Keratinocyte (primary cell): ENCODE measurements around the gene PXDN. TPM values are rescaled to one million over a fixed set of nuclear protein-coding genes. Genes with fewer than 3 reads are reported as not detected.
"Not testable (repeated sequence)": the region's sequence is repeated elsewhere in the genome, so short reads cannot be mapped to it uniquely, and the experiment has no call there.

Source experiments
- DNase-seq: peaks from one replicate; pipeline ENCODE4 v3.0.0-alpha.2; 2011; ENCODE audit warnings: low read depth, missing footprints, low spot score
- FAIRE-seq: peaks from 2 replicates; lab custom pipeline; 2011; peaks lifted over from hg19 to GRCh38; lab: Jason Lieb, UNC
- H2AFZ ChIP-seq: 2 replicates; pipeline ENCODE4 v1.6.0; 2012; ENCODE audit warnings: low read length, control low read depth, inconsistent platforms; ENCODE audit not compliant: control insufficient read depth
- H3K27ac ChIP-seq: 2 replicates; pipeline ENCODE4 v1.5.1; 2011; ENCODE audit warnings: low read length; ENCODE audit not compliant: control insufficient read depth, insufficient read depth
- H3K27me3 ChIP-seq: 3 replicates; pipeline ENCODE4 v1.6.0; 2011; ENCODE audit warnings: low read length; ENCODE audit not compliant: control insufficient read depth, insufficient read depth; ENCODE audit errors: extremely low read depth
- H3K36me3 ChIP-seq, 2 experiments: 2 replicates in 1 of 2; 3 replicates in 1 of 2; pipeline ENCODE4 v1.5.1; 2011; ENCODE audit warnings: low read length in 2 of 2, mild to moderate bottlenecking in 1 of 2; ENCODE audit not compliant: control insufficient read depth in 2 of 2, insufficient read depth in 2 of 2; ENCODE audit errors: extremely low read depth in 1 of 2
- H3K4me1 ChIP-seq: 3 replicates; pipeline ENCODE4 v1.5.1; 2011; ENCODE audit warnings: low read length; ENCODE audit not compliant: control insufficient read depth, insufficient read depth; ENCODE audit errors: extremely low read depth
- H3K4me2 ChIP-seq: 3 replicates; pipeline ENCODE4 v1.6.0; 2011; ENCODE audit warnings: low read depth, low read length; ENCODE audit not compliant: control insufficient read depth, insufficient read depth; ENCODE audit errors: extremely low read depth
- H3K4me3 ChIP-seq, 3 experiments: fragments of 200-600 bp in 1 of 3; sonication (generic) in 1 of 3; 2 replicates in 2 of 3; 3 replicates in 1 of 3; pipeline ENCODE4 v1.5.1; 2011 to 2016; ENCODE audit warnings: low read length in 3 of 3, mild to moderate bottlenecking in 3 of 3, control low read depth in 2 of 3, inconsistent platforms in 1 of 3, low read depth in 1 of 3, mixed read lengths in 1 of 3, mixed run types in 1 of 3, moderate library complexity in 1 of 3; ENCODE audit not compliant: control insufficient read depth in 2 of 3, insufficient read depth in 2 of 3; ENCODE audit errors: extremely low read depth in 1 of 3
- H3K79me2 ChIP-seq: 2 replicates; pipeline ENCODE4 v1.6.0; 2012; ENCODE audit warnings: low read length; ENCODE audit not compliant: control insufficient read depth, insufficient read depth
- H3K9ac ChIP-seq: 3 replicates; pipeline ENCODE4 v1.6.0; 2011; ENCODE audit warnings: low read length; ENCODE audit not compliant: control insufficient read depth, insufficient read depth; ENCODE audit errors: extremely low read depth
- H3K9me1 ChIP-seq: 3 replicates; pipeline ENCODE4 v1.6.0; 2011; ENCODE audit warnings: low read length; ENCODE audit not compliant: control insufficient read depth, insufficient read depth; ENCODE audit errors: extremely low read depth
- H3K9me3 ChIP-seq: 2 replicates; pipeline ENCODE4 v1.5.1; 2012; ENCODE audit warnings: low read depth, low read length; ENCODE audit not compliant: control insufficient read depth
- H4K20me1 ChIP-seq: 3 replicates; pipeline ENCODE4 v1.6.0; 2011; ENCODE audit warnings: low read length; ENCODE audit not compliant: control insufficient read depth, insufficient read depth; ENCODE audit errors: extremely low read depth
- EZH2 ChIP-seq: IDR thresholded peaks from one replicate; pipeline ENCODE4 v1.6.1; 2012; ENCODE audit warnings: inconsistent platforms, mild to moderate bottlenecking, low read length, moderate library complexity
- dilution Hi-C: fragments of 300-500 bp; cut with MboI; formaldehyde crosslinking; loops from one replicate; pipeline ENCODE4 v1.7.0; 2020; ENCODE audit warnings: low sequenced_read_pairs; ENCODE audit not compliant: extremely low pct_ligation_motif_present
- polyA plus RNA-seq, 5 experiments: library from polyadenylated mRNA; depleted of rRNA in 3 of 5; stranded (reverse) in 3 of 5; stranded (forward) in 1 of 5; unstranded in 1 of 5; fragments of >200 nt; gene quantifications; 1 replicate in 1 of 5; 2 replicates in 3 of 5; 3 replicates in 1 of 5; pipeline versions ENCODE4 v1.2.1 to v1.2.3, GENCODE V29; 2011 to 2012; ENCODE audit warnings: missing spikeins in 2 of 5, low read depth in 1 of 5, low replicate concordance in 1 of 5
- TF ChIP-seq, protein P1 (sequence below), 3 experiments: IDR thresholded peaks in 1 of 3; conservative IDR thresholded peaks in 1 of 3; optimal IDR thresholded peaks in 1 of 3; 2 replicates in 2 of 3; 3 replicates in 1 of 3; pipeline versions ENCODE3 to v1.5.1; 2011; ENCODE audit warnings: low read length in 3 of 3, mild to moderate bottlenecking in 3 of 3, moderate library complexity in 2 of 3, control low read depth in 1 of 3, inconsistent platforms in 1 of 3; ENCODE audit not compliant: insufficient read depth in 2 of 3; ENCODE audit errors: extremely low read depth in 1 of 3

PXDN gene
- polyA plus RNA-seq, 1 donor (not counting 4 experiments of a cell fraction or from before 2014, with no cell fraction given) = 36.7 TPM

DNA sequence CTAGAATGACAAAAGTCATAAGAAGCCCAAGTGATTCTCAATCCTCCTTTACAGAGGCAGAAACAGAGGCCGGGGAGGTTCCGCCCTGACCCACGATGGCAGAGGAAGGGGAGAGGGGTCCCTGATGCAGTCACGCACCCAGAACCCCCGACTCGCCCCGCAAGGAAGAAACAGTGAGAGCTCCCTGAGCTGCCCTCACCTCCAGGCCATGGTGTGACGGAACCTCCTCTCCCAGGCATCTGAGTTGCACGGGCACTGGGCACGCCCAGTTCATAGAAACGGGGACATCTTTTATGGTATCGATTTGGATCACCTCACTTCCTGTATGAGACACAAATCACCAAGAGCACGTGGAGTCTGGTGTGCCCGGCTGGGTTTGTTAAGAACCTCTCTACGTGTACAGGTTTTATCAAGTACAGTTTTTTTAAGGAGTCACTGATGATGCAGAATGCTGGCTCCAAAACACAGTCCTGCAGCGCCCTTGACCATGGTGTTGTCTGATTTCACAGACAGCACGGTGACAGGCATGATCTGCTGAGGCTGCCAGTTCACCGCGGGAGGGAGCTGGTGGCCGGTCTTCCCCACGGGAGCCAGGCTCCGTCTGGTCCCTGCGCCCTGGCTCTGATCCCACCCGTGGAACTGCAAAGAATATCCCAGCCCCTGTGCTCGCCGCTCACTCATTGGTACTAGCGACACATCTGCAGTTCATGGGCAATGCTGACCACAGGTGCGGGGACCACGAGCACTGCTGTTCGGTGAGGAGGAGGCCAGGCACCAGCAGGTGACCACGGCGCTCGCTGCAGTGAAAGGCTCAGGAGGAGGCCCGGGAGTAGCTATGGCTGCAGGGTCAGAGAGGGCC is 35.6 kb downstream of the PXDN start:
- peak overlapping the region; percentile 26 for H2AFZ ChIP-seq

DNA sequence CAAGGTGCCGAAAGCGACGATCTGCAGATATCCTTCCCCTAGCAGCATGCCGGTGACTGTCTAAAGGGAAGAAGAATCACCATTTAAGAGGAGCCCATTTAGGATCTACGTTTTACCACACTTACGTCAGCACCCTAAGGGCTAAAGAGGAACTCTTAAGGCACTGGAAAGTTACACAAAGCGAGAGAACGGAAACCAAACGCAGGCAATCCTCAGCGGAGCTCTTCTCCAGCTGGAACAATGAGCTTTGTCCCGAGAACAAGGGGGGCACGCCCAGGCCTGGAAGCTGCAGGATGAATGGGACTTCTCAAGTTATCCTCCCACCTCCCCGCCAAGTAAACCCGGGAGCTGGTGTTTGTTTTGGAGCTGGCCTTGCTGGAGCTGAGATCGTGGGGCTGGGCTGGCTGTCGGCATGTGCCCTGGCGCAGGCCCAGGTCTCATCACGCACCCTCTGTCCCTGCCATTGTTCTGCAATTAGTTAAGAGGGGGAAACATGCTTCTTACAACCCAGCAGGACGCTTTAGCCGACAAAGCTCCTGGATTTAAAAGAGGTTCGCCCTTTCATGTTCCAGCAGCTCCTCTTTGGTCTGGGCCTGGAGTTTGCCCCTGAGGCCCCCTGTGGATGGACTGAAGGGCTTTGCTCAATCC is 36.4 kb downstream of the PXDN start:
- Histone ChIP-seq H4K20me1 (no peaks in the 10 kb centered on the region), H3K4me1 (peaks cover 32% of the 10 kb centered on the region), H3K4me2 (peak overlapping the region; percentile 51), H3K36me3 (no peaks in the 10 kb centered on the region), H3K4me3 (peak overlapping the region in 2 of 3 experiments; percentile 0 to 28), H3K9me1 (no peaks in the 10 kb centered on the region), H3K27me3 (no peaks in the 10 kb centered on the region), H2AFZ (no peak overlapping the region), H3K79me2 (peaks cover 33% of the 10 kb centered on the region), H3K9ac (peak overlapping the region; percentile 81), H3K9me3 (no peaks in the 10 kb centered on the region), H3K27ac (peak overlapping the region; percentile 89)
- dilution Hi-C loops = no loop called here
- no peak for TF ChIP-seq EZH2
- TF ChIP-seq, protein P1, sequence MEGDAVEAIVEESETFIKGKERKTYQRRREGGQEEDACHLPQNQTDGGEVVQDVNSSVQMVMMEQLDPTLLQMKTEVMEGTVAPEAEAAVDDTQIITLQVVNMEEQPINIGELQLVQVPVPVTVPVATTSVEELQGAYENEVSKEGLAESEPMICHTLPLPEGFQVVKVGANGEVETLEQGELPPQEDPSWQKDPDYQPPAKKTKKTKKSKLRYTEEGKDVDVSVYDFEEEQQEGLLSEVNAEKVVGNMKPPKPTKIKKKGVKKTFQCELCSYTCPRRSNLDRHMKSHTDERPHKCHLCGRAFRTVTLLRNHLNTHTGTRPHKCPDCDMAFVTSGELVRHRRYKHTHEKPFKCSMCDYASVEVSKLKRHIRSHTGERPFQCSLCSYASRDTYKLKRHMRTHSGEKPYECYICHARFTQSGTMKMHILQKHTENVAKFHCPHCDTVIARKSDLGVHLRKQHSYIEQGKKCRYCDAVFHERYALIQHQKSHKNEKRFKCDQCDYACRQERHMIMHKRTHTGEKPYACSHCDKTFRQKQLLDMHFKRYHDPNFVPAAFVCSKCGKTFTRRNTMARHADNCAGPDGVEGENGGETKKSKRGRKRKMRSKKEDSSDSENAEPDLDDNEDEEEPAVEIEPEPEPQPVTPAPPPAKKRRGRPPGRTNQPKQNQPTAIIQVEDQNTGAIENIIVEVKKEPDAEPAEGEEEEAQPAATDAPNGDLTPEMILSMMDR (optimal IDR thresholded peaks at IDR 0.05 in 1 of 3, IDR thresholded peaks at IDR 0.05 in 1 of 3, conservative IDR thresholded peaks at IDR 0.05 in 1 of 3; ENCODE audit: extremely low read depth in 1 of 3, insufficient read depth in 2 of 3, low read length in 3 of 3) = no peak
- FAIRE-seq (peak; percentile 95), DNase-seq (peak; percentile 61)

More for the DNA sequence above, 35.6 kb downstream of the PXDN start:
- Histone ChIP-seq H3K27ac (peak overlapping the region; percentile 89), H3K4me2 (peak overlapping the region; percentile 51), H3K4me3 (peak overlapping the region in 2 of 3 experiments; percentile 0 to 28), H3K9me1 (no peaks in the 10 kb centered on the region), H3K36me3 (no peaks in the 10 kb centered on the region), H3K9me3 (no peaks in the 10 kb centered on the region), H3K9ac (peak overlapping the region; percentile 81), H4K20me1 (no peaks in the 10 kb centered on the region), H3K27me3 (no peaks in the 10 kb centered on the region), H3K79me2 (peaks cover 36% of the 10 kb centered on the region), H3K4me1 (peaks cover 32% of the 10 kb centered on the region)
- dilution Hi-C loops = no loop called here
- DNase-seq (no peak), FAIRE-seq (peak; percentile 17)
- no peak for TF ChIP-seq EZH2
- TF ChIP-seq, protein P1 (optimal IDR thresholded peaks at IDR 0.05 in 1 of 3, IDR thresholded peaks at IDR 0.05 in 1 of 3, conservative IDR thresholded peaks at IDR 0.05 in 1 of 3; ENCODE audit: extremely low read depth in 1 of 3, insufficient read depth in 2 of 3, low read length in 3 of 3) = no peak

DNA sequence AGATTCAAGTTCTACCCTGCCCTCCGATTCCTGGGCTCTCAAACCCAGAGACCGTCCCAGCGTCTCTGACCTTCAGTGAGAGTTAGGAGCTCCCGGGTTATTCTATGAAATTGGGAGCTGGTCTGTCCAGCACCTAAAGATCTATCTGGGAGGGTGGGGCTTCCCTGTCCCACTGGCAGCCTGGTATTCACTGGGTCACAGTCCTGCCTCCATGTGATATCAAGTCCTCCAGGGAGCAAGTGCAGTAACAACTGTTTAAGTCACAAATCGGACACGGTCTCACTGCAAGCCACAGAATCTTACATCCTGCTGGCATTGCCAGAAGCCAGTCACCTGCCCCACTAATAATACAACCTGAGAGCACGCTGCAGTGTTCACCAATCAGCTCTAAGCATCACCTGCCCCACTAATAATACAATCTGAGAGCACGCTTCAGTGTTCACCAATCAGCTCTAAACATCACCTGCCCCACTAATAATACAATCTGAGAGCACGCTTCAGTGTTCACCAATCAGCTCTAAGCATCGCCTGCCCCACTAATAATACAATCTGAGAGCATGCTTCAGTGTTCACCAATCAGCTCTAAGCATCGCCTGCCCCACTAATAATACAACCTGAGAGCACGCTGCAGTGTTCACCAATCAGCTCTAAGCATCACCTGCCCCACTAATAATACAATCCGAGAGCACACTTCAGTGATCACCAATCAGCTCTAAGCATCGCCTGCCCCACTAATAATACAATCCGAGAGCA is 38.0 kb downstream of the PXDN start:
- H3K9ac ChIP-seq, H4K20me1 ChIP-seq, H3K27ac ChIP-seq, H3K4me2 ChIP-seq, H2AFZ ChIP-seq, DNase-seq, H3K4me3 ChIP-seq, H3K27me3 ChIP-seq, H3K9me1 ChIP-seq, H3K36me3 ChIP-seq, dilution Hi-C loops, H3K9me3 ChIP-seq: not testable (repeated sequence)
- Histone ChIP-seq H3K4me1 (peaks cover 36% of the 10 kb centered on the region), H3K79me2 (peaks cover 37% of the 10 kb centered on the region)
- peak; percentile 73 for FAIRE-seq
